ENCODE results near the gene SAMHD1. TPM values are rescaled to one million over a fixed set of nuclear protein-coding genes. Genes with fewer than 3 reads are reported as not detected.
A peak's percentile ranks its signal among the peaks of the same experiment; 100 is the strongest.
"Not testable (repeated sequence)": the region's sequence is repeated elsewhere in the genome, so short reads cannot be mapped to it uniquely, and the experiment has no call there.

Gene SAMHD1
- total RNA-seq, 2 experiments from 2014 or later, result 50.4 to 57.7 TPM

DNA sequence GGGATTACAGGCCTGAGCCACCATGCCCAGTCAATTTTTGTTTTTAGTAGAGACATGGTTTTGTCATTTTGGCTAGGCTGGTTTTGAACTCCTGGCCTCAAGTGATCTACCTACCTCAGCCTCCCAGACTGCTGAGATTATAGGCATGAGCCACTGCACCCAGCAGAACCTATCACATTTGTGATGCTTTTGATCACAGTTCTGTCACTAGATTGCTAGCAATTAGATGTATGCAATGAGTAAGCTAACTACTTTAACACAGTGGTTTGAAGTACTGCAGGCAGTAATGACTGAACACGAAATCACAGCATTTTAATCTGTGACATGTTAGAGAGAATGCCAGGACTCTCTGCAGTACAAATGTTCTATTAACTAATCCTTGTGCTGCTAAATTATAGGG lies 19.6 kb upstream of the SAMHD1 start:
- POLR2A ChIA-PET, result no interaction called here
- no peak overlapping the region for H3K4me3 Mint-ChIP-seq
- H3K36me3 Mint-ChIP-seq, result peaks cover 2% of the 10 kb centered on the region
- peaks cover 69% of the 10 kb centered on the region for H3K4me1 Mint-ChIP-seq (ENCODE audit: low read depth)
- no peaks in the 10 kb centered on the region for H3K9me3 Mint-ChIP-seq
- CTCF ChIA-PET, result no interaction called here
- peak overlapping the region; percentile 80 for H3K27ac Mint-ChIP-seq
- H3K27me3 Mint-ChIP-seq, result no peaks in the 10 kb centered on the region
- intact Hi-C loops (cut with micrococcal nuclease), result no loop called here
- DNase-seq, result peak; percentile 37

DNA sequence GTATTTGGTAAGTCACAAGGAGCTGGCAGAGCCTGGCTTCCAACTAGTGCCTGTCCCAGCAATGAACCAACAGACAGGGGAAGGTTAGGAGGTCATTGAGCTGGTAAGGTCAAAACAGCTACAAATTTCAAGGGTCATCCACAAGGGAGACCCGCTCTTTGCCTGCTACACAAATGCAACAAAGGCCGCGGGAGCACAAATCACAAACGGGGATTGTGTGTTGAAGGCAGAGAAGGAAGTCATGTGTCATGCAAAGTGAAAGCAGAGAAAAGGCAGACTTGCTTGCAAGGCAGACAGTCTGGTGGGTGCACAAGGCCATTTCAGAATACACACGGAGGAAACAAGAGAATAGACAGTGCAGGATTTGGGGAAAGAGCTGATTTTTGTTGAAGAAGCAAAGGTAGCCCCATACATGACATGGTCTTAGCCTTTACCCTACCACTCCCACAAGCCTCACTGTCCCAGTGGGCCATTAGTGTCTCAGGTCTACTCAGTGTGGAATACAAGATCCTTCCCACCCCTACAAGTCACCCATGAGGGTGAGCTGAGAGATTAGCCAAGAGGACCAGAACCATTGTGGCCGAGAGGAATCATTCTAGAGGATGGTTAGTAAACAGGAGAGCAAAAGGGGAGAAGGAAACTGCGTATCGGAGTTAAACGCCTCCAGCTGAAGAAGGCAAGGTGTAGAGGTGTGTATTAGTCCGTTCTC lies 18.1 kb upstream of the SAMHD1 start:
- ChIA-PET CTCF (interaction anchor here (0.6 kb wide), 1 partner anchor 46 kb away, joined by 3 read pairs; no protein-coding TSS in a partner anchor), POLR2A (interaction anchor here (0.6 kb wide), 1 partner anchor 124 kb away, joined by 3 read pairs; no protein-coding TSS in a partner anchor)
- H3K27me3 Mint-ChIP-seq, result no peaks in the 10 kb centered on the region
- peak; percentile 55 for DNase-seq
- H3K9me3 Mint-ChIP-seq, result no peaks in the 10 kb centered on the region
- H3K4me1 Mint-ChIP-seq (ENCODE audit: low read depth), result peaks cover 61% of the 10 kb centered on the region
- H3K4me3 Mint-ChIP-seq, result peak overlapping the region; percentile 30
- intact Hi-C loops (cut with micrococcal nuclease), result loop anchor here (2.0 kb wide), 1 partner anchor 19 kb away; the partner anchor contains the start of gene SAMHD1
- peak overlapping the region; percentile 80 for H3K27ac Mint-ChIP-seq
- H3K36me3 Mint-ChIP-seq, result peaks cover 2% of the 10 kb centered on the region

DNA sequence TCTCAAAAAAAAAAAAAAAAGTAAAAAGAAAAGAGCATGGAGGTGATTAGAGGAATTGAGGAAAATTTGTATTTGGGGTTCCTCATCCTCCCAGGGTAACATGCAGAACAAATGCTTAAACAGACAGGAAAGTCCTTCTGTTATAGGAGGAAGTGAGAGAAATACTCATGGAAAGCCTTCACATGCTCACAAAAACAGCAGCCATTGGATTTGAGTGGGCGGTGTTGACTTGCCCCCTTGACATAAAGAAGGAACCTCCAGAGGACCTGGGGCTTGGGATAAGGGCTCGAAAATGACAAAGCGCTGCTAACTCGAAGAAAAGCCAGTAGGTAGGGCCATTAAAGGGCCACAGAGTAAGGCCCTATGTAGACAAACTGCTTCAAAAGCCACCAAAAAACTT lies 17.5 kb upstream of the SAMHD1 start:
- CTCF ChIA-PET, result interaction anchor here (0.6 kb wide), 1 partner anchor 46 kb away, joined by 3 read pairs; no protein-coding TSS in a partner anchor

DNA sequence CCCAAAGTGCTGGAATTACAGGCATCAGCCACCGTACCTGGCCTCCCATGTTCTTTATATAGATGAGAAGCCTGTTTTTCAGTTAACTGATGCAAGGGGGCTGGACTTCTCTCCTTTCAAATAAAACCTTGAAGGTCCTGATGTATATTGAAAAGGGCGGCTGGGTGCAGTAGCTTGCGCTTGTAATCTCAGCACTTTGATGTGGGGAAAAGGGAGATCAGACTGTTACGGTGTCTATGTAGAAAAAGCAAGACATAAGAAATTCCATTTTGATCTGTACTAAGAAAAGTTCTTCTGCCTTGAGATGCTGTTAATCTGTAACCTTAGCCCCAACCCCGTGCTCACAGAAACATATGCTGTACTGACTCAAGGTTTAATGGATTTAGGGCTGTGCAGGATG lies 16.1 kb upstream of the SAMHD1 start:
- ChIA-PET POLR2A (no interaction called here), CTCF (no interaction called here)
- intact Hi-C loops (cut with micrococcal nuclease), result loop anchor here (2.0 kb wide), 1 partner anchor 17 kb away; the partner anchor contains the start of gene SAMHD1
- no peak for DNase-seq
- H3K4me1 Mint-ChIP-seq (ENCODE audit: low read depth), result peaks cover 56% of the 10 kb centered on the region
- H3K27ac Mint-ChIP-seq, result peak overlapping the region; percentile 70
- peaks cover 4% of the 10 kb centered on the region for H3K9me3 Mint-ChIP-seq
- H3K27me3 Mint-ChIP-seq, result no peaks in the 10 kb centered on the region
- peaks cover 5% of the 10 kb centered on the region for H3K36me3 Mint-ChIP-seq
- no peak overlapping the region for H3K4me3 Mint-ChIP-seq

More for the DNA sequence above, 17.5 kb upstream of the SAMHD1 start:
- POLR2A ChIA-PET, result interaction anchor here (0.6 kb wide), 1 partner anchor 124 kb away, joined by 3 read pairs; no protein-coding TSS in a partner anchor
- no peaks in the 10 kb centered on the region for H3K9me3 Mint-ChIP-seq
- H3K36me3 Mint-ChIP-seq, result peaks cover 2% of the 10 kb centered on the region
- H3K27me3 Mint-ChIP-seq, result no peaks in the 10 kb centered on the region
- peaks cover 61% of the 10 kb centered on the region for H3K4me1 Mint-ChIP-seq (ENCODE audit: low read depth)
- H3K27ac Mint-ChIP-seq, result peak overlapping the region; percentile 80
- intact Hi-C loops (cut with micrococcal nuclease), result loop anchor here (2.0 kb wide), 1 partner anchor 18 kb away; the partner anchor contains the start of gene SAMHD1
- H3K4me3 Mint-ChIP-seq, result peak overlapping the region; percentile 30
- DNase-seq, result no peak

DNA sequence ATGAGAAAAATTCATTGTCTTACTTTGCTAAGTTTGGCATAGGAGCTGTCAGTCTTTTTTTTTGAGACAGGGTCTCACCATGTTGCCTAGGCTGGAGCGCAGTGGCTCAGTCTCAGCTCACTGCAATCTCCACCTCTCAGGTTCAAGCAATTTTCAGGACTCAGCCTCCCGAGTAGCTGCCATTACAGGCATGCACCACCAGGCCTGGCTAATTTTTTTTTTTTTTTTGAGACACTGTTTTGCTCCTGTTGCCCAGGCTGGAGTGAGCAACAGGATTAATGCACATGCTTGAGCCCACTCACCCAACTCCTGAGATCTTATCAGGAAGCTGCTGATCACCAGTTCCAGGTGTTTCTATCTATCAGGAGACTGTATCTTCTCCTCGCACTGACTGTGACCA lies 15.5 kb upstream of the SAMHD1 start:
- DNase-seq; H3K27ac Mint-ChIP-seq; H3K4me3 Mint-ChIP-seq; H3K36me3 Mint-ChIP-seq; CTCF ChIA-PET; intact Hi-C loops (cut with micrococcal nuclease); POLR2A ChIA-PET; H3K9me3 Mint-ChIP-seq; H3K27me3 Mint-ChIP-seq: not testable (repeated sequence)
- H3K4me1 Mint-ChIP-seq (ENCODE audit: low read depth), result peaks cover 51% of the 10 kb centered on the region

DNA sequence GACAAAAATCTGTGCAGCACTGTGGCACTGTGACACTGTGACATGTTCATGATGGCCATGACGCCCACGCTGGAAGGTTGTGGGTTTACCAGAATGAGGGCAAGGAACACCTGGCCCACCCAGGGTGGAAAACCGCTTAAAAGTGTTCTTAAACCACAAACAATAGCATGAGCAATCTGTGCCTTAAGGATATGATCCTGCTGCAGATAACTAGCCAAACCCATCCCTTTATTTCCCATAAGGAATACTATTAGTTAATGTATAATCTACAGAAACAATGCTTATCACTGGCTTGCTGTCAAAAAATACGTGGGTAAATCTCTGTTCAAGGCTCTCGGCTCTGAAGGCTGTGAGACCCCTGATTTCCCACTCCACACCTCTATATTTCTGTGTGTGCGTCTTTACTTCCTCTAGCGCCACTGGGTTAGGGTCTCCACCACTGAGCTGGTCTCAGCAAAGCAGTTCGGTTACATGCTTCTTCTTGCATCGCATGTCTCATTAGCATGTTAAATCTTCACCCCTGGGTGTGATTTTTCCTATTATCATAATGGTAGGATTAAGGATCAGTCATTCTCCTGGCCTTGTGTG lies 10.9 kb upstream of the SAMHD1 start:
- CTCF ChIA-PET; H3K4me3 Mint-ChIP-seq; H3K27ac Mint-ChIP-seq; POLR2A ChIA-PET; H3K36me3 Mint-ChIP-seq; H3K27me3 Mint-ChIP-seq; DNase-seq; intact Hi-C loops (cut with micrococcal nuclease): not testable (repeated sequence)
- peaks cover 10% of the 10 kb centered on the region for H3K9me3 Mint-ChIP-seq
- peaks cover 21% of the 10 kb centered on the region for H3K4me1 Mint-ChIP-seq (ENCODE audit: low read depth)

DNA sequence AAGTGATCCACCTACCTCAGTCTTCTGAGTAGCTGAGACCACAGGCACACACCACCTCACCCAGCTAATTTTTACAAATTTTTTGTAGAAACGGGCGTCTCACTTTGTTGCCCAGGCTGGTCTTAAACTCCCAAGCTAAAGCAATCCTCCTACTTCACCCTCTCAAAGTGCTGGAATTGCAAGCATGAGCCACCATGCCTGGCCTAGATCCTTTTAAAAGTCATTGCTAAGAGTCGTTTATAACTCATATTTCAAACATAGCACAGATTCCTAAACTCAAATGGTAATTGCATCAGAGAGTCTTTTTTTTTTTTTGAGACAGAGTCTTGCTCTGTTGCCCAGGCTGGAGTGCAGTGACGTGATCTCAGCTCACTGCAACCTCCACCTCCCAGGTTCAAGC lies 7.7 kb upstream of the SAMHD1 start:
- CTCF ChIA-PET, result interaction anchor here (0.7 to 1.1 kb wide), 2 partner anchors 16 to 43 kb away, joined by 3 read pairs; no protein-coding TSS in a partner anchor
- Mint-ChIP-seq H3K4me1 (ENCODE audit: low read depth) (peaks cover 27% of the 10 kb centered on the region), H3K4me3 (no peak overlapping the region), H3K27me3 (no peaks in the 10 kb centered on the region), H3K9me3 (peaks cover 10% of the 10 kb centered on the region), H3K27ac (no peak overlapping the region), H3K36me3 (peaks cover 6% of the 10 kb centered on the region)
- POLR2A ChIA-PET, result no interaction called here
- intact Hi-C loops (cut with micrococcal nuclease), result no loop called here
- no peak for DNase-seq

DNA sequence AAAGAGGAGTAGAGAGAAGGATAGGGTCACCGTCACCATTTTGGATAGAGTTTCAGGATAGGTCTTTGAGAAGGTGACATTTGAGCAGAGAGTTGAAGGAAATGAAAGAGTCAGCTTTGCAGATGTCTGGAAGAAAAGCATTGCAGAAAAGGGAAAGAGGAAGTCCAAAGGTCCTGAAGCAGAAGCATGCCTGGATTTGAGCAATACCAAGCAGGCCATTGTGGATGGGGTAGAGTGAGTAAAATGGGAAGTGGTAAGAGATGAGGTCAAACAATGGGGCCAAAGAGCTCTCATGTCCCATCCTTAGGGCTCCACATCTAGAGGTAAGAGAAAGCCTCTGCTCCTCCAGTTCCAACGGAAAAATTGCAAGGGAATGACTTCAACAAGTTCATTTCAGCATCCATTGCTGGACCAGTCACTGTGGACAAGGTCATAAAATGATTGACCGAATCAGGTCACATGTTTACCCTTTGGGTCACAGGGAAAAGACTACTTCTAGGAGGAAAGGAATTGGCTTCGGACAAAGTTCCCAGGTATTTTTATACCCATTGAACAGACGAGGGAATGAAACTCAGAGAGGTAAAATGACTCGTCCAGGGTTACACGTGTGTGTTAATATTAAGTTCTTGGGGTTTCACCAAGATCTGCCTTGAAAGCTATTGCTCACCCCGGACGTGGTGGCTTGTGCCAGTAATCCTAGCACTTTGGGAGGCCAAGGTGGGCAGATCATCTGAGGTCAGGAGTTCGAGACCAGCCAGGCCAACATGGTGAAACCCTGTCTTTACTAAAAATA lies 6.6 kb upstream of the SAMHD1 start:
- POLR2A ChIA-PET, result no interaction called here
- intact Hi-C loops (cut with micrococcal nuclease), result no loop called here

DNA sequence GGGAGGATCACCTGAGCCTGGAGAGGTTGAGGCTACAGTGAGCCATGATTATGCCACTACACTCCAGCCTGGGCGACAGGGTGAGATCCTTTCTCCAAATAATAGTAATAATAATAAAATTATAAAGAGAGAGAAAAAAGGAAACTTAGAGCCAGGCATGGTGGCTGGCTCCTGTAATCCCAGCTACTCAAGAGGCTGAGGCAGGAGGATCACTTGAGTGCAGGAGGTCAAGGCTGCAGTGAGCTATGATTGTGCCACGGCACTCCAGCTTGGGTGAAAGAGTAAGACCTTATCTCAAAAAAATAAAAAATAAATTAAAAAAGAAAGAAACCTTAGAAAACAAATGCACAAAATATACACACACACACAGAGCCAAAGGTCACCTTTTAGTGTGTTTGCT lies 5.2 kb upstream of the SAMHD1 start:
- ChIA-PET CTCF (interaction anchor here (0.6 kb wide), 1 partner anchor 1998 kb away, joined by 3 read pairs; no protein-coding TSS in a partner anchor), POLR2A (no interaction called here)
- DNase-seq, result no peak
- no peak overlapping the region for H3K27ac Mint-ChIP-seq
- H3K36me3 Mint-ChIP-seq, result no peaks in the 10 kb centered on the region
- H3K4me1 Mint-ChIP-seq (ENCODE audit: low read depth), result peaks cover 32% of the 10 kb centered on the region
- no peaks in the 10 kb centered on the region for H3K27me3 Mint-ChIP-seq
- no peaks in the 10 kb centered on the region for H3K9me3 Mint-ChIP-seq
- no peak overlapping the region for H3K4me3 Mint-ChIP-seq
- intact Hi-C loops (cut with micrococcal nuclease), result no loop called here

More for the DNA sequence above, 6.6 kb upstream of the SAMHD1 start:
- peak; percentile 45 for DNase-seq
- Mint-ChIP-seq H3K36me3 (peaks cover 6% of the 10 kb centered on the region), H3K27ac (no peak overlapping the region), H3K4me1 (ENCODE audit: low read depth) (peaks cover 29% of the 10 kb centered on the region), H3K27me3 (no peaks in the 10 kb centered on the region), H3K9me3 (peaks cover 10% of the 10 kb centered on the region), H3K4me3 (no peak overlapping the region)
- CTCF ChIA-PET, result interaction anchor here (1.1 kb wide), 1 partner anchor 41 kb away, joined by 3 read pairs; no protein-coding TSS in a partner anchor

DNA sequence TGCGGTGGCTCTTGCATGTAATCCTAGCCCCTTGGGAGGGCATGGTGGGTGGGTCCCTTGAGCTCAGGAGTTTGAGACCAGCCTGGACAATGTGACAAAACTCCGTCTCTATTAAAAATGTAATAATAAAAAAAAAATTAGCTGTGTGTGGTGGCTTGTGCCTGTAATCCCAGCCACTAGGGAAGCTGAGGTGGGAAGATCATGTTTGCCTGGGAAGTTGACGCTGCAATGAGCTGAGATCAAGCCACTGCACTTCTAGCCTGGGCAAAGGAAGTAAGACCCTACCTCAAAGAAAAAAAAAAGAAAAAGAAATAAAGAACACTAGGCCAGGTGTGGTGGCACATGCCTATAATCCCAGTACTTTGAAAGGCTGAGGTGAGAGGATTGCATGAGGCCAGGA lies 4.5 kb upstream of the SAMHD1 start:
- no peak overlapping the region for H3K27ac Mint-ChIP-seq
- POLR2A ChIA-PET, result no interaction called here
- CTCF ChIA-PET, result interaction anchor here (0.6 to 1.3 kb wide), 2 partner anchors 17 to 1998 kb away, joined by 3 to 5 read pairs; no protein-coding TSS in a partner anchor
- H3K36me3 Mint-ChIP-seq, result peaks cover 2% of the 10 kb centered on the region
- no peaks in the 10 kb centered on the region for H3K27me3 Mint-ChIP-seq
- H3K9me3 Mint-ChIP-seq, result no peaks in the 10 kb centered on the region
- intact Hi-C loops (cut with micrococcal nuclease), result no loop called here
- H3K4me1 Mint-ChIP-seq (ENCODE audit: low read depth), result peaks cover 33% of the 10 kb centered on the region
- H3K4me3 Mint-ChIP-seq, result no peak overlapping the region
- DNase-seq, result no peak

DNA sequence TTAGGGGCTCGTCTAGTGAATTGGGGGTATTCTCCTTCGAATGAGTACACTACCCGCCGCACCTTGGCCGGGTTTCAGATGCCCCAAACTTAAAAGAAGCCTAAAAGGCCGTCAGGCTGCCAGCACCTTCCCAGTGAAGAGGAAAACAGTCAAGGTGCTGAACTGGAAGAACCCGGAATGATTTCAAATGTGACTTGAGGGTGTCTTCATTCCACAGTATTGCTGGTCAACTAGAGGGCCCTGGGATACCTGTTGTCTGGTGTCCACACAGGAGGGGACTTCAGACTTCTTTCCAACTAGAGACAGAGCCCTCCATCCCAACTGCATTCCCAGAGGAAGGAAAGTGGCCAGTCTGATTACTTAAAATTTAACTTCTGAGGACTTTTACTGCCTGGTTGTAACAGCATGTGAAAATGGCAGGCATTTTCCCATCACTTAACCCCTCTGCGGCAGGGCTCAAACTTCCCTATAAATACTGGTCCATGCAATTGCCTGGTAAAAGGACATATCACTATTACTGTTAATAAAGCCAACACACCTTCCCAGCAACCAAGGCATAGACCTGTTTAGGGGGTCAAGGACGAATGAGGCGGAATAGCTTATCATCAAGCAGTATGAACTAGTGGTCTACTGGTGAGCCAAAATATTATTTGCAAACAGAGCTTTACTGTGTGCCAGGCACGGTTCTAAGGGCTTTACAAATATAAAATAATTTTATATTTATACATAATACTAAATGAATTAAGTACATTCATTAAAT lies 651 bp upstream of the SAMHD1 start:
- peaks cover 8% of the 10 kb centered on the region for H3K36me3 Mint-ChIP-seq
- ChIA-PET CTCF (no interaction called here), POLR2A (no interaction called here)
- peak overlapping the region; percentile 92 for H3K27ac Mint-ChIP-seq
- DNase-seq, result no peak
- H3K4me1 Mint-ChIP-seq (ENCODE audit: low read depth), result peaks cover 37% of the 10 kb centered on the region
- intact Hi-C loops (cut with micrococcal nuclease), result loop anchor here (1.0 to 2.0 kb wide), 4 partner anchors 17 to 143 kb away; partner anchors contain the start of gene RBL1
- no peaks in the 10 kb centered on the region for H3K9me3 Mint-ChIP-seq
- peak overlapping the region; percentile 98 for H3K4me3 Mint-ChIP-seq
- H3K27me3 Mint-ChIP-seq, result no peaks in the 10 kb centered on the region
